ENCODE measurements around the gene KLHL28.
A peak's percentile ranks its signal among the peaks of the same experiment; 100 is the strongest.

The KLHL28 gene

GRCh38 chr14:44961554-44962333, at the start of gene KLHL28, which contains the start of gene TOGARAM1:
Gene KLHL28, minus strand, starts transcription at chr14:44961947. Its CDS starts 16,019 bp downstream, at chr14:44945928.
Gene TOGARAM1, plus strand, starts transcription at chr14:44962190. Its CDS starts 232 bp downstream, at chr14:44962422.
- peak; percentile 99 for DNase-seq

- no peak for DNase-seq
Measured at GRCh38 chr14:45003924-45004323, 42.2 kb upstream of the KLHL28 start.

- DNase-seq = no peak
Measured at GRCh38 chr14:44995770-44996294, 34.1 kb upstream of the KLHL28 start.

- DNase-seq = no peak
Measured at GRCh38 chr14:44995196-44995595, 33.4 kb upstream of the KLHL28 start.

- DNase-seq = no peak
Measured at GRCh38 chr14:44990533-44990932, 28.8 kb upstream of the KLHL28 start.

- DNase-seq = no peak
Measured at GRCh38 chr14:44989497-44990440, 28.0 kb upstream of the KLHL28 start.

- DNase-seq = no peak
Measured at GRCh38 chr14:44988694-44989093, 26.9 kb upstream of the KLHL28 start.

GRCh38 chr14:44982594-44982993, 20.8 kb upstream of the KLHL28 start:
- DNase-seq = no peak

GRCh38 chr14:44981198-44981597, 19.5 kb upstream of the KLHL28 start:
- DNase-seq = no peak

GRCh38 chr14:44979740-44980356, 18.1 kb upstream of the KLHL28 start:
- peak; percentile 65 for DNase-seq

GRCh38 chr14:44979273-44979672, 17.5 kb upstream of the KLHL28 start:
- no peak for DNase-seq

GRCh38 chr14:44971459-44971858, 9.7 kb upstream of the KLHL28 start:
- DNase-seq = no peak

- no peak for DNase-seq
Measured at GRCh38 chr14:44970907-44971306, 9.2 kb upstream of the KLHL28 start.

- DNase-seq = no peak
Measured at GRCh38 chr14:44968714-44969113, 7.0 kb upstream of the KLHL28 start.

GRCh38 chr14:44966601-44967336, 5.0 kb upstream of the KLHL28 start:
- DNase-seq = no peak

- peak; percentile 26 for DNase-seq
Measured at GRCh38 chr14:44963775-44964380, 2.1 kb upstream of the KLHL28 start.

GRCh38 chr14:44963044-44963528, 1.3 kb upstream of the KLHL28 start:
- DNase-seq = no peak

GRCh38 chr14:44962334-44963043, 742 bp upstream of the KLHL28 start:
- DNase-seq = peak; percentile 81

GRCh38 chr14:44961151-44961553, 595 bp downstream of the KLHL28 start:
- DNase-seq = peak; percentile 74

- no peak for DNase-seq
Measured at GRCh38 chr14:44960646-44961045, 1.1 kb downstream of the KLHL28 start.

- no peak for DNase-seq
Measured at GRCh38 chr14:44960146-44960545, 1.6 kb downstream of the KLHL28 start.

All from right hindlimb (tissue), 1 donor.